ENCODE measurements around the gene IFITM2. TPM values are rescaled to one million over a fixed set of nuclear protein-coding genes. Genes with fewer than 3 reads are reported as not detected.
"Not testable (repeated sequence)": the region's sequence is repeated elsewhere in the genome, so short reads cannot be mapped to it uniquely, and the experiment has no call there.

IFITM2 gene
- polyA plus RNA-seq, 1 donor, result 189 TPM

- no peak for DNase-seq
Measured at GRCh38 chr11:340539-341512, 33.2 kb downstream of the IFITM2 start.

DNA sequence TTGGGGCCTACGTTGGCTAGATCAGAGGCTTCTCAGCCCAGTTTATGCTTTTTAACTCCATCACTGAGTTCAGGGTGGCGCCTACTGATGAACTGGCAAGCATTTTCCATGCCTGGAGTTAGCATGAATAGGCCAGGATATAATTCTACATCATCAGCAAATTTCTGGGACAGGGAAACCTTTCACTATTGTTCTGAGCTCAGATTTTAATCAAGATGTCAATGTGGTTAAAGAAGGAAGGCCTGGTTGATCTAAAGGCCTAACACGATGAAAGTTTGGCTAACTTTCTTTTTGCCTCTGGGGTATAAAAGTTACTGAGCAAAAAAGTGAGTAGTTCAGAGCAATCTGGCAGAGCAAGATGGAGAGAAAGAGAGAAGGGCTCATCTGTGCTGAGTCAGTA is 34.7 kb downstream of the IFITM2 start:
- no peak for DNase-seq

GRCh38 chr11:344836-345578 is 37.4 kb downstream of the IFITM2 start:
- DNase-seq, result no peak

DNA sequence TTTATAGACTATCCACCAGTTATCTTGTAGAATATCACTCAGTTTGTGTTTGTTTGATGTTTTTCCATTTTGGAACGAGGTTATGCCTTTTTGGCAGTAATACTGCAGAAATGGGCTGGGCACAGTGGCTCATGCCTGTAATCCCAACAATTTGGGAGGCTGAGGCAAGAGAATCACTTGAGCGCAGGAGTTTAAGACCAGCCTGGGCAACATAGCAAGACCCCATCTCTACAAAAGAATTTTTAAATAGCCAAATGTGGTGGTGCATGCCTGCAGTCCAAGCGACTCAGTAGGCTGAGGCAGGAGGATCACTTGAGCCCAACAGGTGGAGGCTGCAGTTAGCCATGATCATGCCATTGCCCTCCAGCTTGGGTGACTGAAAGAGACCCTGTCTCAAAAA is 38.9 kb downstream of the IFITM2 start:
- no peak for DNase-seq

- DNase-seq, result not testable (repeated sequence)
Measured at GRCh38 chr11:349270-349954, 41.8 kb downstream of the IFITM2 start.

- not testable (repeated sequence) for DNase-seq
Measured at GRCh38 chr11:350033-350722, 42.6 kb downstream of the IFITM2 start.

DNA sequence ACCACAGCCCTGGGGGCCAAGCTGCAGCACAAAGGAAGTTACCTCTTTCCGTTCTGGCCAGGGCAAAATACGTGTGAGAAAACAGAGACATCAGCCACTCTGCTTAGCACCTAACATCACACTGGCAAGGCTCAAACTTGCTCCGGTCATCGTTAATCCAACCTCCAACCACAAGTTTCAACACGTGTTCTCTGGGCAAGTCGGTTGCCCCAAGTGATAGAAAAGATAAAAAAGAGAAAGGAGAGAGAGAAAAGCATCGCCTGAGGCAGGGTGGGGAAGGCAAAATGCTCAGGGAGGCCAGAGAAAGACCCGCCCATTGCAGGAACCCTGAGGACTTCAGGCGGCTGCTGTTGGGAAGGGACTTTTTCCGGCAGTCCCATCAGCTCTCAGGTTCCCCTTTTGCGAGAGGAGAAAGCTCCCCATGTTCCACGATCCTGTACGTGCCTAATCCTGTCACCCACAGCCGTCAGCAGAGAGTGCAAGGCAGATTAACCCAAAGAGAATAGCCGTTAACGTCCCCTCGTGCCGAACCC is 43.2 kb downstream of the IFITM2 start:
- DNase-seq, result no peak

- no peak for DNase-seq
Measured at GRCh38 chr11:351411-351810, 43.8 kb downstream of the IFITM2 start.

DNA sequence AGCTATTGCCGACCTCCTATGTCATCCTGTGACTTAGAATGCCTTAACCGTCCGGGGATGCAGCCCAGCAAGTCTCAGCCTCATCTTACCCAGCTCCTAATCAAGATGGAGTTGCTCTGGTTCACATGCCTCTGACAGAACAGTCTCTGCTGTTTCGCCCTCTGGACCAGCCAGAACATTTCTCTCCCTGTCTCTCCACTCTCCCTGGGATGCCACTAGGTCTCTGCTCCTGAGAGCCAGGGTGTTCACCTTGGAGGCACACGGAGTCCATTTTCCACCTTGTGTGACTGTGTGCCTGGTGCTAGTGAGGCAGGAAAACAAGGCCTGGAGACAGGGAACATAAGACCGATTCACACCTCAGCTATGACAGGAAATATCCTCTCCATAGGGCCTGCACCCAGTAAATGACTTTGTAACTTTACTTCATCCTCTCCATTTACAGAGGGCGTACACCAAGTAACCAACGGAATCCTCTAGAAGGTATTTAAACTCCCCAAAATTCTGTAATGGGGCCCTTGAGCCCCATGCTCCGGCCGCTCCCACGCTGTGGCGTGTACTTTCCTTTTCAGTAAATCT is 44.9 kb downstream of the IFITM2 start:
- DNase-seq, result no peak

- DNase-seq, result peak; percentile 68
Measured at GRCh38 chr11:353179-353873, 45.7 kb downstream of the IFITM2 start.

DNA sequence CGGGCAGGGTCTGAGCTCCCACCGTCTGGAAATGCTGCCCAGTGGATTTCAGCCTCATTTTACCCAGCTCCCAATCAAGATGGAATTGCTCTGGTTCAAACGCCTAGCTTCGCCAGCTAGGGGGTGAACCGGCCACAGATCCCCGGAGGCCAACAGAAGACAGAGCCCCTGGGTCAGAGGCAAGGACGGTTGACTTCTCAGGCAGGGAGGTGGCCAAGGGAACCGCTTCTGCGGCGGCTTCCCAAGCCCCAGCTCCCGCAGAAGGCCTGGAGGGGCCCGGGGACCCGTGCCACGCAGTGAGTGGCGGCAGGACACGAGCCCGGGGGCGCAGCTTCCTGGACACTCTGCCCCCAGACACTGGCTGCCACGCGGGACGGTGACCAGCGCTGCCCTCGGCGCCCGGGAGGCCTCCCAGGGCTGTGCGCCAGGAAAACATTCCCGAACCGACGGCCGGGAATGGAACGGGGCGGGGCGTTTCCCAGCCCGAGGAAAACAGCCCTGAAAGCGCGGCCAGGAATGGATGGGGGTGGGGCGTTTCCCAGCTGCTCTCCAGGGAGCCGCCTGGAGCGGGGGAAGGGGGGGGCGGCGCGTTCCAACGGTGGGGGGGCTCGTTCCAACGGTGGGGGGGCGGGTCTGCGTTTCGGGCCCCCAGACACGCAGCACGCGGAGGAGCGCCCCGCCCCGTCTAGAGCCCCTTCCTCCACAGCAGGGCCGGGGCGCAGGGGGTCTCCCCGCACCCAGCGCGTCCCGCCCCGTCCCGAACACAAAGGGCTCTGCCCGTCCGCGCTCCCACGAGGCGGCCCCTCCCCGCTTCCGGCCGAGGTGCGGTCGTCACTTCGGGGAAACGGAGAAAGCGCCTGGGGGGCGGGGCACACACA is 48.2 kb downstream of the IFITM2 start:
- peak; percentile 92 for DNase-seq

DNA sequence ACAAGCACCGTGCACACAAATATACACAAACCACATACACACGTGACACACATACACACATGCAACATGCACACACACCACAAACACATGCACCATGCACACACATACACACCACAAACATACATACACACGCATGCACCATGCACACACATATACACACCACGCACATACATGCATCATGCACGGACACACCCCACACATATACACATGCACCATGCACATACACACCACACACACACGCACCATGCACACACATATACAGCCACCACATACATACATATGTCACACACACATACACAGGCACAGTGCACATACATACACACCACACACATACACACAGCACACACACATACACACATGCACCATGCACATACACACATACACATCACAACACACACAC is 49.0 kb downstream of the IFITM2 start:
- no peak for DNase-seq

- DNase-seq, result no peak
Measured at GRCh38 chr11:357582-357981, 50.0 kb downstream of the IFITM2 start.

GRCh38 chr11:358129-358800 is 50.6 kb downstream of the IFITM2 start:
- DNase-seq, result no peak

Other genes starting within 250 kb of the IFITM2 start
- gene SCGB1C1, start 114.7 kb upstream of the IFITM2 start, polyA plus RNA-seq (ENCODE audit: insufficient read length), result 1.1 TPM
- 41.5 TPM for gene BET1L, start 100.4 kb upstream of the IFITM2 start, polyA plus RNA-seq (ENCODE audit: insufficient read length)
- 84.0 TPM for gene RIC8A, start 100.1 kb upstream of the IFITM2 start, polyA plus RNA-seq (ENCODE audit: insufficient read length)
- gene SIRT3, start 71.5 kb upstream of the IFITM2 start, polyA plus RNA-seq (ENCODE audit: insufficient read length), result 38.4 TPM
- gene PSMD13, start 70.8 kb upstream of the IFITM2 start, polyA plus RNA-seq (ENCODE audit: insufficient read length), result 156 TPM
- 0.35 TPM for gene NLRP6, start 29.4 kb upstream of the IFITM2 start, polyA plus RNA-seq (ENCODE audit: insufficient read length)
- gene PGGHG, start 18.7 kb upstream of the IFITM2 start, polyA plus RNA-seq (ENCODE audit: insufficient read length), result 22.3 TPM
- 0.25 TPM for gene IFITM5, start 8.3 kb upstream of the IFITM2 start, polyA plus RNA-seq (ENCODE audit: insufficient read length)
- gene IFITM1, start 6.2 kb downstream of the IFITM2 start, polyA plus RNA-seq (ENCODE audit: insufficient read length), result 38.1 TPM
- 235 TPM for gene IFITM3, start 13.0 kb downstream of the IFITM2 start, polyA plus RNA-seq (ENCODE audit: insufficient read length)
- 65.8 TPM for gene B4GALNT4, start 61.7 kb downstream of the IFITM2 start, polyA plus RNA-seq (ENCODE audit: insufficient read length)
- 6.6 TPM for gene PKP3, start 86.4 kb downstream of the IFITM2 start, polyA plus RNA-seq (ENCODE audit: insufficient read length)
- 38.3 TPM for gene SIGIRR, start 107.2 kb downstream of the IFITM2 start, polyA plus RNA-seq (ENCODE audit: insufficient read length)
- 10.6 TPM for gene ANO9, start 134.2 kb downstream of the IFITM2 start, polyA plus RNA-seq (ENCODE audit: insufficient read length)
- 34.8 TPM for gene PTDSS2, start 142.5 kb downstream of the IFITM2 start, polyA plus RNA-seq (ENCODE audit: insufficient read length)
- 71.2 TPM for gene RNH1, start 199.4 kb downstream of the IFITM2 start, polyA plus RNA-seq (ENCODE audit: insufficient read length)
- 37.5 TPM for gene HRAS, start 227.8 kb downstream of the IFITM2 start, polyA plus RNA-seq (ENCODE audit: insufficient read length)
- 3.5 TPM for gene LRRC56, start 229.7 kb downstream of the IFITM2 start, polyA plus RNA-seq (ENCODE audit: insufficient read length)